Activated CD8-positive, alpha-beta T cell treated with anti-CD3 and anti-CD28 coated beads for 36 hours (primary cell): Measurements from ENCODE around the gene GOLGA6A. TPM values are rescaled to one million over a fixed set of nuclear protein-coding genes. Genes with fewer than 3 reads are reported as not detected.

ENCODE experiments used
- ATAC-seq: fragments of 200-7000 bp; cut with Tn5 transposase; one replicate; pipeline ENCODE4 v1.10.0; 2021; ENCODE audit warnings: mild to moderate bottlenecking, moderate library complexity
- CTCF ChIA-PET: fragments of 350-600 bp; sonication (Branson Sonifier 250); formaldehyde crosslinking; loops from one replicate; lab custom pipeline; 2021; ENCODE audit warnings: antibody characterized with exemption; lab: Charles Lee
- POLR2A ChIA-PET: fragments of 350-600 bp; sonication (Branson Sonifier 250); formaldehyde crosslinking; loops from one replicate; lab custom pipeline; 2021; ENCODE audit warnings: antibody characterized with exemption; lab: Charles Lee
- DNase-seq: peaks from one replicate; pipeline ENCODE4 v3.0.0-alpha.2; 2020
- H3K27ac Mint-ChIP-seq: one replicate; pipeline ENCODE4 v1.8.0; 2021; ENCODE audit warnings: mild to moderate bottlenecking, mixed read lengths
- H3K27me3 Mint-ChIP-seq: one replicate; pipeline ENCODE4 v1.8.0; 2021; ENCODE audit warnings: mixed read lengths
- H3K36me3 Mint-ChIP-seq: one replicate; pipeline ENCODE4 v1.8.0; 2021; ENCODE audit warnings: low read depth, mixed read lengths
- H3K4me1 Mint-ChIP-seq: one replicate; pipeline ENCODE4 v1.8.0; 2021; ENCODE audit warnings: low read depth, mixed read lengths
- H3K4me3 Mint-ChIP-seq: one replicate; pipeline ENCODE4 v1.8.0; 2021; ENCODE audit warnings: mild to moderate bottlenecking, moderate library complexity, mixed read lengths
- H3K9me3 Mint-ChIP-seq: one replicate; pipeline ENCODE4 v1.8.0; 2021; ENCODE audit warnings: mixed read lengths
- intact Hi-C: fragments of 100-400 bp; cut with micrococcal nuclease; formaldehyde crosslinking; loops from one replicate; pipeline ENCODE4 v1.10.0; 2022
- total RNA-seq, 2 experiments: library from RNA; stranded (reverse); gene quantifications; one replicate each; pipeline ENCODE4 v1.2.3, GENCODE V29; 2021
- TF ChIP-seq, protein P1 (sequence below): fragments of 200-600 bp; IDR thresholded peaks from one replicate; pipeline ENCODE4 v1.8.0; 2022; ENCODE audit warnings: antibody characterized with exemption, mild to moderate bottlenecking

The GOLGA6A gene
- total RNA-seq, 2 experiments from 2014 or later, result not detected

DNA sequence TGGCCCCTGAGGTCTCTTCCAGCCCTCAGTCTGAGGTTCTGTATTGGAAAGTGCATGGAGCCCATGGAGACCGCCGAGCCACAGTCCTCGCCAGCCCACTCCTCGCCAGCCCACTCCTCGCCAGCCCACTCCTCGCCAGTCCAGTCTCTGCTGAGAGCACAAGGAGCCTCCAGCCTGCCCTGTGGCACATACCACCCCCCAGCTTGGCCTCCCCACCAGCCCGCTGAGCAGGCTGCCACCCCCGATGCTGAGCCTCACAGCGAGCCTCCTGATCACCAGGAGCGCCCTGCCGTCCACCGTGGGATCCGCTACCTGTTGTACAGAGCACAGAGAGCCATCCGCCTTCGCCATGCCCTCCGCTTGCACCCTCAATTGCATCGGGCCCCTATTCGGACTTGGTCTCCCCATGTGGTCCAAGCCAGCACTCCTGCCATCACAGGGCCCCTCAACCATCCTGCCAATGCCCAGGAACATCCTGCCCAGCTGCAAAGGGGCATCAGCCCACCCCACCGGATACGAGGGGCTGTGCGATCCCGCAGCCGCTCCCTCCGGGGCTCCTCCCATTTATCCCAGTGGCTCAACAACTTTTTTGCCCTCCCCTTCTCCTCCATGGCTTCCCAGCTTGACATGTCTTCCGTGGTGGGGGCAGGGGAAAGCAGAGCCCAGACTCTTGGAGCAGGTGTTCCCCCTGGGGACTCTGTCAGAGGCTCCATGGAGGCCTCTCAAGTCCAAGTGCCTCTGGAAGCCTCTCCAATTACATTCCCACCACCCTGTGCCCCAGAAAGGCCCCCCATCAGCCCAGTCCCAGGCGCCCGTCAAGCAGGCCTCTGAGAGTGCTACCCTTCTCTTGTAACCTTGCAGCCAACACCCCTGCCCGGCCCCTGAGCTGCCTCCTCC lies 47.0 kb downstream of the GOLGA6A start:
- Mint-ChIP-seq H3K36me3 (peaks cover 23% of the 10 kb centered on the region), H3K4me3 (no peak overlapping the region), H3K27ac (no peak overlapping the region), H3K4me1 (no peaks in the 10 kb centered on the region), H3K9me3 (no peaks in the 10 kb centered on the region), H3K27me3 (no peaks in the 10 kb centered on the region)
- TF ChIP-seq, protein P1, sequence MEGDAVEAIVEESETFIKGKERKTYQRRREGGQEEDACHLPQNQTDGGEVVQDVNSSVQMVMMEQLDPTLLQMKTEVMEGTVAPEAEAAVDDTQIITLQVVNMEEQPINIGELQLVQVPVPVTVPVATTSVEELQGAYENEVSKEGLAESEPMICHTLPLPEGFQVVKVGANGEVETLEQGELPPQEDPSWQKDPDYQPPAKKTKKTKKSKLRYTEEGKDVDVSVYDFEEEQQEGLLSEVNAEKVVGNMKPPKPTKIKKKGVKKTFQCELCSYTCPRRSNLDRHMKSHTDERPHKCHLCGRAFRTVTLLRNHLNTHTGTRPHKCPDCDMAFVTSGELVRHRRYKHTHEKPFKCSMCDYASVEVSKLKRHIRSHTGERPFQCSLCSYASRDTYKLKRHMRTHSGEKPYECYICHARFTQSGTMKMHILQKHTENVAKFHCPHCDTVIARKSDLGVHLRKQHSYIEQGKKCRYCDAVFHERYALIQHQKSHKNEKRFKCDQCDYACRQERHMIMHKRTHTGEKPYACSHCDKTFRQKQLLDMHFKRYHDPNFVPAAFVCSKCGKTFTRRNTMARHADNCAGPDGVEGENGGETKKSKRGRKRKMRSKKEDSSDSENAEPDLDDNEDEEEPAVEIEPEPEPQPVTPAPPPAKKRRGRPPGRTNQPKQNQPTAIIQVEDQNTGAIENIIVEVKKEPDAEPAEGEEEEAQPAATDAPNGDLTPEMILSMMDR, result no peak
- ChIA-PET CTCF (interaction anchor here (4.6 to 5.2 kb wide), 2 partner anchors 13 to 63 kb away, joined by 32 to 34 read pairs; no protein-coding TSS in a partner anchor), POLR2A (no interaction called here)
- DNase-seq (no peak), ATAC-seq (no peak)
- intact Hi-C loops, result no loop called here

DNA sequence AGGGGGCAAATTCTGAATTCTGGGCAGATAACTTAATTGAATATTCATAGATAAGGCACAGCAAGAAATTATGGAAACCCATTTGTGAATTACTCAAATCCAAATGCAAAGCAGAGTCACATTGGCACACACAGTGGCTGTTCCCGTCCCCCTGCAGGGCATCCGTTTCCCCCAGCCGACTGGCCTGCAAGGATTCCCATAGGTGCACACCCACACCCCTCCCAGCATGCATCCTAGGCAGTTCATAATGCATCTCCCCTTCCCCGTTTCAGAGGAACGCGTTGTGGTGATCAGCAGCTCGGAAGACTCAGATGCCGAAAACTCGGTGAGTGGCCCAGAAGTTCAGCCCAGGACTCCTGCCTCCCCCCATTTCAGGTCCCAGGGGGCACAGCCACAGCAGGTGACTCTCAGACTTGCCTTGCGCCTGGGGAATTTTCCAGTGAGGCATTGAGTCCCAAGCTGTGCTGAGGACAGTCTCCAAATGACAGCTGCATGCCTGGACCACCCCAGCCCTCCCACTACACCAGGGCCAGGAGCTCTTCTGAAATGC lies 48.1 kb downstream of the GOLGA6A start:
- H3K27ac Mint-ChIP-seq, result no peak overlapping the region
- intact Hi-C loops, result no loop called here
- ChIA-PET CTCF (interaction anchor here (0.7 to 4.6 kb wide), 2 partner anchors 13 to 62 kb away, joined by 3 to 34 read pairs; no protein-coding TSS in a partner anchor), POLR2A (no interaction called here)
- H3K27me3 Mint-ChIP-seq, result no peaks in the 10 kb centered on the region
- no peaks in the 10 kb centered on the region for H3K4me1 Mint-ChIP-seq
- ATAC-seq (no peak), DNase-seq (no peak)
- peaks cover 23% of the 10 kb centered on the region for H3K36me3 Mint-ChIP-seq
- TF ChIP-seq, protein P1, result no peak
- no peaks in the 10 kb centered on the region for H3K9me3 Mint-ChIP-seq
- no peak overlapping the region for H3K4me3 Mint-ChIP-seq

DNA sequence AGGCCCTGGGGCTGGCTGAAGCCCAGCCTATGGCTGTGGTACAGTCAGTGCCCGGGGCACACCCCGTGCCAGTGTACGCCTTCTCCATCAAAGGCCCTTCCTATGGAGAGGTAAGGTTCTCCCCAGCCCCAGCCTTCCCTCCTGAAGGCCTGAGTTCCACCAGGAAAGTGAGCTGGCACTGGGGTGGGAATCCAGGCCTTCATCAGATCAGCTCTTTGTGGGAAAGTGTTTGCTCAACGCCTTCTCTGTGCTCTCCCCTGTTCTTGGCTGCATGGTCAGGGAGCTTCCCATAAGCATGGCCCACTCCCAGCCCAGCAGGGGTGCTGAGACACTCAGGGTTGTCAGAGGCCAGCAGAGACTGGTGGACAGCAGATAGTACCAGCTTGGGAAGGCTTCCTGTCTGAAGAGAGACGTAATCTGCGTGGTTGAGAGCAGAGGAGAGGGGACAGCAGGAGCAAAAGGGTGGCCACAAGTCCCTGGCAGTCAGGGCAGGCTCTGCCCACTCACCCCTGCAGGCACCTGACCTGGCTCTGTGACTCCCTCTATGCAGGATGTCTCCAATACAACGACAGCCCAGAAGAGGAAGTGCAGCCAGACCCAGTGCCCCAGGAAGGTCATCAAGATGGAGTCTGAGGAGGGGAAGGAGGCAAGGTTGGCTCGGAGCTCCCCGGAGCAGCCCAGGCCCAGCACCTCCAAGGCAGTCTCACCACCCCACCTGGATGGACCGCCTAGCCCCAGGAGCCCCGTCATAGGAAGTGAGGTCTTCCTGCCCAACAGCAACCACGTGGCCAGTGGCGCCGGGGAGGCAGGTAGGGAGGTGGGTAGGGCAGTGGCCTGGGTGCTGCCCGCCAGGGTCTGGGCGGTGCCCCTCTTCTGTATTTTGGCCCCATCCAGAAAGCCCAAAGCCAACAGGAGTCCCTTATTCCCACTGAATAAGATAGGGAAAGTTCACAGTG lies 49.5 kb downstream of the GOLGA6A start:
- Mint-ChIP-seq H3K4me3 (no peak overlapping the region), H3K9me3 (no peaks in the 10 kb centered on the region), H3K4me1 (no peaks in the 10 kb centered on the region), H3K36me3 (peaks cover 23% of the 10 kb centered on the region), H3K27ac (no peak overlapping the region), H3K27me3 (no peaks in the 10 kb centered on the region)
- DNase-seq, result no peak
- intact Hi-C loops, result no loop called here
- TF ChIP-seq, protein P1, result no peak
- no peak for ATAC-seq
- POLR2A ChIA-PET, result no interaction called here
- CTCF ChIA-PET, result interaction anchor here (1.4 kb wide), 1 partner anchor 60 kb away, joined by 8 read pairs; no protein-coding TSS in a partner anchor

DNA sequence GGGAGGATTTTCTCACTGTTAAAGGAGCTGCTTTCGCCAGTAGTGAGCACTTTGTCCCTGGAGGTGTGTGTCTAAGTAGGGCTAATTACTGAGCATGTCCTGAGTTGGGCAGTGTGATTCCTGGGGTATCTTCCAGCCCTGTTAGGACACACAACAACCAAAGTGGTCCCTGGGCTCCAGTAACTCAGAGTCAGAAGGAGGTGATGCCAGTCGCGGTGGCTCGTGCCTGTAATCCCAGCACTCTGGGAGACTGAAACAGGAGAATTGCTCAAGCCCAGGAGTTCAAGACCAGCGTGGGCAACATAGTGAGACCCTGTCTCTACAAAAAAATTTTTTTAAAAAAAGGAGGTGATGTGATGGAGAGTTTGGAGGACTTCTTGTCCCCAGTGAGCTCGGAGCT lies 50.3 kb downstream of the GOLGA6A start:
- H3K27ac Mint-ChIP-seq, result peak overlapping the region; percentile 30
- ATAC-seq, result no peak
- H3K36me3 Mint-ChIP-seq, result peaks cover 18% of the 10 kb centered on the region
- no peaks in the 10 kb centered on the region for H3K27me3 Mint-ChIP-seq
- POLR2A ChIA-PET, result no interaction called here
- TF ChIP-seq, protein P1, result no peak
- intact Hi-C loops, result no loop called here
- no peak overlapping the region for H3K4me3 Mint-ChIP-seq
- no peaks in the 10 kb centered on the region for H3K9me3 Mint-ChIP-seq
- CTCF ChIA-PET, result interaction anchor here (1.4 kb wide), 1 partner anchor 59 kb away, joined by 8 read pairs; no protein-coding TSS in a partner anchor
- no peak for DNase-seq
- H3K4me1 Mint-ChIP-seq, result no peaks in the 10 kb centered on the region
